ENCODE measurements around the gene CGREF1.

DNA sequence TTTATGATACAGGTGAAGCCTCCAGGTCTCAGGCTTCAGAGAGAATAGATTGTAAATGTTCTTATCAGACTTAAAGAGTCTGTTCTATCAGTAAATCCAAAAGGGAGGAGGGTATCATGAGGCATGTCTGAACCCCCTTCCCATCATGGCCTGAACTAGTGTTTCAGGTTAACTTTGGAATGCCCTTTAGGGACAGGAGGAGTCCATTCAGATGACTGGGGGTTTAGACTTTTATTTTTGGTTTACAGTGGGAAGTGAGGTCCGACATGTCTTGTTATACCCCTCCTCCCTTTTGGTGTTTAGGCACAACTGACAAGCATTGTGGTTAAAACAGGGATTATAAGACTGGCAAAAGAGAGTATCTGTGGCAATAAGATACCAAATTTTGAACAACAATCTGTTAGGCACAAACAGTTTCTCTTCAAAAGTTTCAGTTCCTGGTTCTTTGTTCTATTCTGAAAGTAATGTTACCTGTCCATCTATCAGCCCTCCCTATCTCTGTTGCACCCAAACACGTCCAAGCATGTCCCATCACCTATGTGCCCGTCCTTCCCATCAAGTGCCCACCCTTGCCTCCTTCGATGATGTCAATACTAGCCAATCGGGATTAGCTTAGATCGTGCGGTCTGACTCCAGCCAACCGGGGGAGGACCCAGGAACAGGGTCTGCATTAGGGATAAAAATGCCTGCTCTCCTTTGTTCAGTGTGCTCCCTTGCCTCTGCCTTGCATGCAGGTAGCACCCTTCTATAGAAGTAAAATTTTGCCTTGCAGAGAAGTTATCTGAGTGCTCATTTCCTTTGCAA, 46.2 kb upstream of the CGREF1 start:
- TF ChIP-seq, protein P1, sequence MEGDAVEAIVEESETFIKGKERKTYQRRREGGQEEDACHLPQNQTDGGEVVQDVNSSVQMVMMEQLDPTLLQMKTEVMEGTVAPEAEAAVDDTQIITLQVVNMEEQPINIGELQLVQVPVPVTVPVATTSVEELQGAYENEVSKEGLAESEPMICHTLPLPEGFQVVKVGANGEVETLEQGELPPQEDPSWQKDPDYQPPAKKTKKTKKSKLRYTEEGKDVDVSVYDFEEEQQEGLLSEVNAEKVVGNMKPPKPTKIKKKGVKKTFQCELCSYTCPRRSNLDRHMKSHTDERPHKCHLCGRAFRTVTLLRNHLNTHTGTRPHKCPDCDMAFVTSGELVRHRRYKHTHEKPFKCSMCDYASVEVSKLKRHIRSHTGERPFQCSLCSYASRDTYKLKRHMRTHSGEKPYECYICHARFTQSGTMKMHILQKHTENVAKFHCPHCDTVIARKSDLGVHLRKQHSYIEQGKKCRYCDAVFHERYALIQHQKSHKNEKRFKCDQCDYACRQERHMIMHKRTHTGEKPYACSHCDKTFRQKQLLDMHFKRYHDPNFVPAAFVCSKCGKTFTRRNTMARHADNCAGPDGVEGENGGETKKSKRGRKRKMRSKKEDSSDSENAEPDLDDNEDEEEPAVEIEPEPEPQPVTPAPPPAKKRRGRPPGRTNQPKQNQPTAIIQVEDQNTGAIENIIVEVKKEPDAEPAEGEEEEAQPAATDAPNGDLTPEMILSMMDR (IDR thresholded peaks at IDR 0.05; ENCODE audit: insufficient read depth, low read length): no peak
- TF ChIP-seq POLR2AphosphoS5 (IDR thresholded peaks at IDR 0.05; ENCODE audit: low read depth): no peak
- no peak for TF ChIP-seq GABPA (IDR thresholded peaks at IDR 0.05; ENCODE audit: low read depth)

Data from HL-60 (cell line).